Tibial nerve (tissue), 4 donors: ENCODE data around the gene SNTB2. TPM values are rescaled to one million over a fixed set of nuclear protein-coding genes. Genes with fewer than 3 reads are reported as not detected.

Source experiments
- DNase-seq, 2 donors: peaks; one replicate each; pipeline ENCODE4 v3.0.0-alpha.2; 2019; ENCODE audit warnings: low spot score in 2 of 2
- H3K27ac ChIP-seq, 4 donors: fragments of 200-600 bp; sonication (generic) in 3 of 4; one replicate each; pipeline ENCODE4 v1.5.1; 2017 to 2019; ENCODE audit warnings: mild to moderate bottlenecking in 1 of 4
- H3K27me3 ChIP-seq, 2 donors: fragments of 200-600 bp; sonication (generic) in 1 of 2; one replicate each; pipeline versions ENCODE4 v1.5.1 to v1.6.0; 2017 to 2019
- H3K36me3 ChIP-seq, 3 donors: fragments of 200-600 bp; sonication (generic); one replicate each; pipeline ENCODE4 v1.5.1; 2018 to 2019
- H3K4me1 ChIP-seq, 4 donors: fragments of 200-600 bp; sonication (generic) in 3 of 4; one replicate each; pipeline ENCODE4 v1.5.1; 2017 to 2019
- H3K4me3 ChIP-seq, 4 donors: fragments of 200-600 bp; sonication (generic) in 3 of 4; one replicate each; pipeline ENCODE4 v1.5.1; 2017 to 2019; ENCODE audit warnings: mild to moderate bottlenecking in 1 of 4, moderate library complexity in 1 of 4
- H3K9me3 ChIP-seq, 4 donors: fragments of 200-600 bp; sonication (generic) in 3 of 4; one replicate each; pipeline ENCODE4 v1.5.1; 2017 to 2019
- EP300 ChIP-seq, 2 donors: sonication (generic); formaldehyde crosslinking; IDR thresholded peaks; one replicate each; pipeline ENCODE4 v1.6.1; 2017; ENCODE audit warnings: antibody characterized with exemption in 2 of 2, mild to moderate bottlenecking in 1 of 2
- POLR2A ChIP-seq, 2 donors: fragments of 450-650 bp; IDR thresholded peaks; one replicate each; pipeline ENCODE4 v1.6.1; 2017; ENCODE audit warnings: antibody characterized with exemption in 2 of 2, mild to moderate bottlenecking in 2 of 2, moderate library complexity in 2 of 2
- WGBS, 2 donors: methylation state at CpG; one replicate each; pipeline ENCODE4 v1.1.5; 2018; 5-methylcytosine and 5-hydroxymethylcytosine counted together
- total RNA-seq, 4 donors: library from RNA; depleted of rRNA; stranded (reverse); fragments of >200 nt; gene quantifications; one replicate each; pipeline ENCODE4 v1.1.0, GENCODE V29; 2016
- TF ChIP-seq, protein P1 (sequence below), 5 experiments: fragments of 200-600 bp in 3 of 5; fragments of 450-650 bp in 2 of 5; sonication (generic) in 3 of 5; IDR thresholded peaks; one replicate each; pipeline ENCODE4 v1.5.1; 2016 to 2019; ENCODE audit warnings: antibody characterized with exemption in 5 of 5, mild to moderate bottlenecking in 3 of 5, moderate library complexity in 2 of 5

The SNTB2 gene
- total RNA-seq, 4 donors from 2014 or later = 33.1 to 50.2 (median 37.7) TPM

DNA sequence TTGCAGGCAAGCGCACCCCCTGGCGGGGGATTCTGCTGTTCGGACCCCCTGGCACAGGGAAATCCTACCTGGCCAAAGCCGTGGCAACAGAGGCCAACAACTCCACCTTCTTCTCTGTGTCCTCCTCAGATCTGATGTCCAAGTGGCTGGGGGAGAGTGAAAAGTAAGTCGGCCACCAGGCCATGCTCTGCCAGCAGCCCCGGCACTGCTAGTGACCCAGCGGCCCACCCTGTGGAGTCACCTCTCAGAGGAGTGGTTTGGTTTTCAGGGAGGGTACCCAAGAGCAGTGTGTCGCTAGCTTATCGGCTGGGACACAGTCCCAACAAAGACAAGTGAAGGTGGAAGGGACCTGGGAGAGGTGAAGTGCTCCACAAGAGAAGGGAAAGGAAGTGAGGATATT, 132.4 kb downstream of the SNTB2 start:
- Histone ChIP-seq H3K36me3 (peaks cover 9 to 100% (median 53%) of the 10 kb centered on the region in 3 donors), H3K4me3 (no peak overlapping the region), H3K27ac (no peak overlapping the region), H3K9me3 (no peaks in the 10 kb centered on the region), H3K27me3 (no peaks in the 10 kb centered on the region), H3K4me1 (peaks cover 0 to 22% (median 5%) of the 10 kb centered on the region in 4 donors)
- DNase-seq = no peak
- TF ChIP-seq, protein P1, sequence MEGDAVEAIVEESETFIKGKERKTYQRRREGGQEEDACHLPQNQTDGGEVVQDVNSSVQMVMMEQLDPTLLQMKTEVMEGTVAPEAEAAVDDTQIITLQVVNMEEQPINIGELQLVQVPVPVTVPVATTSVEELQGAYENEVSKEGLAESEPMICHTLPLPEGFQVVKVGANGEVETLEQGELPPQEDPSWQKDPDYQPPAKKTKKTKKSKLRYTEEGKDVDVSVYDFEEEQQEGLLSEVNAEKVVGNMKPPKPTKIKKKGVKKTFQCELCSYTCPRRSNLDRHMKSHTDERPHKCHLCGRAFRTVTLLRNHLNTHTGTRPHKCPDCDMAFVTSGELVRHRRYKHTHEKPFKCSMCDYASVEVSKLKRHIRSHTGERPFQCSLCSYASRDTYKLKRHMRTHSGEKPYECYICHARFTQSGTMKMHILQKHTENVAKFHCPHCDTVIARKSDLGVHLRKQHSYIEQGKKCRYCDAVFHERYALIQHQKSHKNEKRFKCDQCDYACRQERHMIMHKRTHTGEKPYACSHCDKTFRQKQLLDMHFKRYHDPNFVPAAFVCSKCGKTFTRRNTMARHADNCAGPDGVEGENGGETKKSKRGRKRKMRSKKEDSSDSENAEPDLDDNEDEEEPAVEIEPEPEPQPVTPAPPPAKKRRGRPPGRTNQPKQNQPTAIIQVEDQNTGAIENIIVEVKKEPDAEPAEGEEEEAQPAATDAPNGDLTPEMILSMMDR (IDR thresholded peaks at IDR 0.05) = no peak
- TF ChIP-seq EP300 (IDR thresholded peaks at IDR 0.05) (no peak), POLR2A (IDR thresholded peaks at IDR 0.05) (no peak)
- 87 to 95% methylated on average over 9 of the region's 9 CpGs for WGBS, 2 donors

DNA sequence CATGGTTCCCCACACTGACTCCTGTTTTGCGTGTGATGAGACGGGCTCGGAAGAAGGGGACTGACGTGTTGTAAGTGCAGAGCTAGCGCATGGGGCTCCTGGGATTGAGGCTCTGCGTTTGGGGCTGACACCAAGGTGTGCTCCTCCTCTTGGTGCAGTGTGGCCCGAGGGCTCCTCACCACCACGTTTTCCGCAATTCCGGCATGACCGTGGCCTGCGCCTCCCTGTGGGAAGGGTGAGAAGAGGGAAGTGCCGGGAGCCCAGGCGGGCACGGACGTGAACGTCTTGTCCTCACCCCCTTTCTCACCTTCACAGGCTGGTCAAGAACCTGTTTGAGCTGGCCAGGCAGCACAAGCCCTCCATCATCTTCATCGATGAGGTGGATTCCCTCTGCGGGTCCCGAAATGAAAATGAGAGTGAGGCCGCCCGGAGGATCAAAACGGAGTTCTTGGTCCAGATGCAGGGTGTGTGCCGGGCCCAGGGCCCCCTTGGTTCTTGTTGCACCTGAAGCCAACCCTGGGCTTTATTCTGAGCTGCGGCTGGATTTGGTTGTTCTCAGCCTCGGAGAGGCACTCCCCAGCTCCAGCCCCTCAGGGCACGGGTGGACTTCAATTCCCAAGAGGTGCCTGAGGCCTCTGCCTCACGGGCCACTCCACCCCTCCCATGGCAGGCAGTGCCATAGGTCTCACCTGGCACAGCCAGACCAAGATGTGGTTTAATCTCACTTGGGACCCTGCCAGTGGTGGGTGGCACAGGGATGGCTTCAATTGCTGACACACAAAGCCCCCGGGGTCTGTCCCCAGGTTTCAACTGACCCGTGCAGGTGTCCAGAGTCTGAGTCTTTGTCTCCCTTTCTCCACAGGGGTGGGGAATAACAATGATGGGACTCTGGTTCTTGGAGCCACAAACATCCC, 133.1 kb downstream of the SNTB2 start:
- Histone ChIP-seq H3K4me3 (no peak overlapping the region), H3K9me3 (no peaks in the 10 kb centered on the region), H3K27ac (no peak overlapping the region), H3K4me1 (peaks cover 0 to 18% (median 2%) of the 10 kb centered on the region in 4 donors), H3K27me3 (no peaks in the 10 kb centered on the region), H3K36me3 (peaks cover 9 to 100% (median 53%) of the 10 kb centered on the region in 3 donors)
- 82 to 88% methylated on average over 26 to 30 of the region's 30 CpGs for WGBS, 2 donors
- DNase-seq = no peak
- TF ChIP-seq EP300 (IDR thresholded peaks at IDR 0.05) = no peak

DNA sequence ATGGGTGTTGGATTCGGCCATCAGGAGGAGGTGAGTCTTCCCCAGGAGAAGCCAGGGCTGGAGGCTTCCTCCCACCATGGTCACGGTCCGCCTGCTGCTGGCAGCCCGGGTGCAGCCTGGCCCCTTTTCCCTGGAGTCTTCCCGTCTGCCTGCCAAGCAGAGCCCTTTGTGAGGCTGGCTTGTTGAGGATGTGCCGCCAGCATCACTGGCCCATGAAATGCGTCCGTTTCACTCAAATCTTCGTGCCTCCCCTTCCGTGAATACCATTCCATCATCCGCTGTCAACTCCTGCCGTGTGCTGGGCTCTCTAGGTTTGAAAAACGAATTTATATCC, 133.7 kb downstream of the SNTB2 start:
- Histone ChIP-seq H3K36me3 (peaks cover 9 to 100% (median 53%) of the 10 kb centered on the region in 3 donors), H3K4me3 (no peak overlapping the region), H3K9me3 (no peaks in the 10 kb centered on the region), H3K27me3 (no peaks in the 10 kb centered on the region), H3K4me1 (peaks cover 0 to 12% (median 0%) of the 10 kb centered on the region in 4 donors), H3K27ac (no peak overlapping the region)
- no peak for DNase-seq
- TF ChIP-seq, protein P1 (IDR thresholded peaks at IDR 0.05) = no peak
- TF ChIP-seq EP300 (IDR thresholded peaks at IDR 0.05) = no peak
- no peak for TF ChIP-seq POLR2A (IDR thresholded peaks at IDR 0.05)
- 89 to 90% methylated on average over 11 to 13 of the region's 13 CpGs for WGBS, 2 donors

DNA sequence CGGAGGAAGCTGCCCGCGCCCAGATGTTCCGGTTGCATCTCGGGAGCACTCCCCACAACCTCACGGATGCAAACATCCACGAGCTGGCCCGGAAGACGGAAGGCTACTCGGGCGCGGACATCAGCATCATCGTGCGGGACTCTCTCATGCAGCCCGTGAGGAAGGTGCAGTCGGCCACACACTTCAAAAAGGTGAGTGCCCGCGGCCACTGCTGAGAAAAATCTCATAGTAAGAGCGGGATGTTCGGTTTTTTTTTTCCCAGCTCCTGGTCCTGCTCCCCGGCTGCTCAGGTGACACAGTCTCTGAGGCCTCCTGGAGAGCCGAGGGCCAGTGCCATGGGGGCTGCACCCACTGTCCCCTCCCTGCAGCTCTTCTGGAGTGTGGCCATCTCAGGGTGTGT, 134.1 kb downstream of the SNTB2 start:
- TF ChIP-seq EP300 (IDR thresholded peaks at IDR 0.05) (no peak), POLR2A (IDR thresholded peaks at IDR 0.05) (no peak)
- TF ChIP-seq, protein P1 (IDR thresholded peaks at IDR 0.05) = no peak
- H3K27ac ChIP-seq = no peak overlapping the region
- no peaks in the 10 kb centered on the region for H3K27me3 ChIP-seq
- DNase-seq = no peak
- 87 to 89% methylated on average over 22 of the region's 22 CpGs for WGBS, 2 donors
- H3K4me1 ChIP-seq = peaks cover 0 to 13% (median under 1%) of the 10 kb centered on the region in 4 donors
- H3K9me3 ChIP-seq = no peaks in the 10 kb centered on the region
- no peak overlapping the region for H3K4me3 ChIP-seq
- H3K36me3 ChIP-seq = peaks cover 9 to 100% (median 49%) of the 10 kb centered on the region in 3 donors

DNA sequence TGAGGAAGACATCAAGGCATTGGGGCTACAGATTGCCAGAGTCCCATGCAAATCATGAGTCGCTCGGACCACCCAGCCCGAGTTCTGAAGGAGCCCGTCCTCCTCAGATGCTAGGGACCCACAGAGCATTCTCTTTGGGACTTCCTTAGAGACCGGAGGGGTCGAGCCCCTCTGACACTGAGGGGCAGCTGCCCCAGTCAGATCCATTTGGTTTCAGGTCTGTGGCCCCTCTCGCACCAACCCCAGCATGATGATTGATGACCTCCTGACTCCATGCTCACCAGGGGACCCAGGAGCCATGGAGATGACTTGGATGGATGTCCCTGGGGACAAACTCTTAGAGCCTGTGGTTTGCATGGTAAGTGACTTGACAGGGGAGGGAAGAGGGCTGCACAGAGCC, 135.4 kb downstream of the SNTB2 start:
- DNase-seq = no peak
- Histone ChIP-seq H3K27ac (no peak overlapping the region), H3K27me3 (no peaks in the 10 kb centered on the region), H3K4me3 (no peak overlapping the region), H3K36me3 (peaks cover 9 to 97% (median 38%) of the 10 kb centered on the region in 3 donors), H3K4me1 (peaks cover 0 to 22% (median 5%) of the 10 kb centered on the region in 4 donors), H3K9me3 (no peaks in the 10 kb centered on the region)
- TF ChIP-seq EP300 (IDR thresholded peaks at IDR 0.05) = no peak
- no peak for TF ChIP-seq POLR2A (IDR thresholded peaks at IDR 0.05)
- TF ChIP-seq, protein P1 (IDR thresholded peaks at IDR 0.05) = no peak
- 77 to 92% methylated on average over 7 of the region's 7 CpGs for WGBS, 2 donors
